Caco-2 (cell line): ENCODE measurements around the gene PPP2R3A. TPM values are rescaled to one million over a fixed set of nuclear protein-coding genes. Genes with fewer than 3 reads are reported as not detected.
"Not testable (repeated sequence)": the region's sequence is repeated elsewhere in the genome, so short reads cannot be mapped to it uniquely, and the experiment has no call there.

Source experiments
- BruUV-seq: library from RNA; stranded (reverse); fragments of 400-500 nt; replicated peaks from 2 replicates; lab custom pipeline; 2021; lab: Mats Ljungman, UMichigan
- CTCF ChIA-PET: fragments of 300-600 bp; sonication (Branson Sonifier 250); formaldehyde crosslinking; loops from one replicate; lab custom pipeline; 2022; ENCODE audit warnings: antibody characterized with exemption; lab: Charles Lee
- POLR2A ChIA-PET: fragments of 300-600 bp; sonication (Branson Sonifier 250); formaldehyde crosslinking; loops from one replicate; lab custom pipeline; 2022; ENCODE audit warnings: antibody characterized with exemption; lab: Charles Lee
- DNase-seq, 2 experiments: peaks; one replicate each; pipeline versions ENCODE4 v3.0.0 to v3.0.0-alpha.2; 2020 to 2022
- H3K27me3 ChIP-seq: replicated peaks from 2 replicates; pipeline ENCODE4 v1.6.0; 2011; ENCODE audit warnings: low read length; ENCODE audit not compliant: control insufficient read depth, insufficient read depth
- H3K36me3 ChIP-seq: 2 replicates; pipeline ENCODE4 v1.5.1; 2011; ENCODE audit warnings: low read length; ENCODE audit not compliant: control insufficient read depth, insufficient read depth
- H3K4me1 ChIP-seq: fragments of 250-450 bp; sonication (Bioruptor Pico); 2 replicates; pipeline ENCODE4 v1.5.1; 2020; ENCODE audit warnings: mild to moderate bottlenecking
- H3K4me3 ChIP-seq: 2 replicates; pipeline ENCODE4 v1.5.1; 2011; ENCODE audit warnings: low read depth, mild to moderate bottlenecking, control low read depth, low read length
- H3K9me3 ChIP-seq: fragments of 250-450 bp; sonication (Bioruptor Pico); 2 replicates; pipeline ENCODE4 v1.5.1; 2020; ENCODE audit warnings: mild to moderate bottlenecking, moderate library complexity
- H3K27ac Mint-ChIP-seq: one replicate; pipeline ENCODE4 v1.8.0; 2022; ENCODE audit warnings: mixed read lengths; ENCODE audit not compliant: unreplicated experiment
- H3K27me3 Mint-ChIP-seq: one replicate; pipeline ENCODE4 v1.8.0; 2022; ENCODE audit warnings: mixed read lengths; ENCODE audit not compliant: insufficient read depth, unreplicated experiment
- H3K36me3 Mint-ChIP-seq: one replicate; pipeline ENCODE4 v1.8.0; 2022; ENCODE audit warnings: mild to moderate bottlenecking, mixed read lengths; ENCODE audit not compliant: insufficient read depth, unreplicated experiment
- H3K4me1 Mint-ChIP-seq: one replicate; pipeline ENCODE4 v1.8.0; 2022; ENCODE audit warnings: low read depth, mixed read lengths; ENCODE audit not compliant: unreplicated experiment
- H3K4me3 Mint-ChIP-seq: one replicate; pipeline ENCODE4 v1.8.0; 2022; ENCODE audit warnings: mild to moderate bottlenecking, moderate library complexity, mixed read lengths; ENCODE audit not compliant: unreplicated experiment
- H3K9me3 Mint-ChIP-seq: one replicate; pipeline ENCODE4 v1.8.0; 2022; ENCODE audit warnings: mixed read lengths; ENCODE audit not compliant: unreplicated experiment
- CTCF ChIP-seq, 2 experiments: fragments of 200-600 bp in 1 of 2; IDR thresholded peaks; 1 replicate in 1 of 2; 2 replicates in 1 of 2; pipeline versions ENCODE4 v1.5.1 to v1.8.0; 2011 to 2022; ENCODE audit warnings: antibody characterized with exemption in 1 of 2, control low read depth in 1 of 2, inconsistent platforms in 1 of 2, low read depth in 1 of 2, low read length in 1 of 2, mild to moderate bottlenecking in 1 of 2, moderate library complexity in 1 of 2; ENCODE audit not compliant: insufficient read depth in 1 of 2, severe bottlenecking in 1 of 2, unreplicated experiment in 1 of 2
- intact Hi-C: fragments of 100-400 bp; cut with micrococcal nuclease; formaldehyde crosslinking; loops from one replicate; pipeline ENCODE4 v1.10.0; 2022; ENCODE audit not compliant: unreplicated experiment
- total RNA-seq: library from RNA; stranded (reverse); gene quantifications from 2 replicates; pipeline ENCODE4 v1.2.3, GENCODE V29; 2022

The PPP2R3A gene
- total RNA-seq, 1 experiment from 2014 or later: 9.5 TPM

GRCh38 chr3:136075218-136075808 is 109.8 kb downstream of the PPP2R3A start:
- Histone ChIP-seq H3K27me3 (no peaks in the 10 kb centered on the region), H3K4me1 (peaks cover 13% of the 10 kb centered on the region), H3K9me3 (no peaks in the 10 kb centered on the region), H3K36me3 (no peaks in the 10 kb centered on the region; the same call in 1 of the 2 replicates), H3K4me3 (no peak overlapping the region)
- Mint-ChIP-seq H3K27me3 (no peaks in the 10 kb centered on the region), H3K27ac (peak overlapping the region; percentile 15), H3K4me1 (peaks cover 9% of the 10 kb centered on the region), H3K4me3 (no peak overlapping the region), H3K36me3 (peaks cover 6% of the 10 kb centered on the region), H3K9me3 (no peaks in the 10 kb centered on the region)
- peak; percentile 78 to 86 for TF ChIP-seq CTCF (IDR thresholded peaks at IDR 0.05; ENCODE audit: insufficient read depth in 1 of 2, low read depth in 1 of 2, low read length in 1 of 2, severe bottlenecking in 1 of 2, unreplicated experiment in 1 of 2)
- no TSS peak for BruUV-seq
- DNase-seq: peak; percentile 61 to 69
- ChIA-PET CTCF (interaction anchor here (0.6 to 1.6 kb wide), 5 partner anchors 121 to 939 kb away, joined by 3 to 8 read pairs (median 5); partner anchors contain the start of genes MSL2 and STAG1), POLR2A (interaction anchor here (0.6 kb wide), 1 partner anchor 37 kb away, joined by 3 read pairs; no protein-coding TSS in a partner anchor)
- intact Hi-C loops: loop anchor here (1.0 to 10.0 kb wide), 8 partner anchors 176 to 939 kb away; partner anchors contain the start of gene STAG1

DNA sequence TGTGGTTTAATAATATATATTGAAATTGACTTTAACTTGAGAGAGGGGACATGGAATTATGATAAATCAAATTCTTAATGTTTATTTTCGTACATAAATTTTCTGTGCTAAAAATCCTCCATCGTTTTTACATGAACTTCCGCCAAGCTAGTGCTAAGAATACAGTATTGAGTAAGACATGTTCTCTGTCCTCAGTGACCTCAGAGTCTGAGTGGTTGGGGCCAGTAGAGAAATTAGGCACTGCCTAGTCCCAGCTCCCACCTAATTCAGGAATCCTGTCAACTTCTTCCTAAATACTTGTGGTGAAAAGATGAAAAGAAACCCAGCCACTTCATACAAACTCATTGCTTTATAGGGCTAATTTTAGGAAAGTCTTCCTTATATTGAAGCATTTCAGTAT is 110.3 kb downstream of the PPP2R3A start:
- Histone ChIP-seq H3K36me3 (no peaks in the 10 kb centered on the region; the same call in 1 of the 2 replicates), H3K9me3 (no peaks in the 10 kb centered on the region), H3K4me3 (no peak overlapping the region), H3K27me3 (no peaks in the 10 kb centered on the region), H3K4me1 (peaks cover 9% of the 10 kb centered on the region)
- Mint-ChIP-seq H3K36me3 (peaks cover 6% of the 10 kb centered on the region), H3K27me3 (no peaks in the 10 kb centered on the region), H3K4me1 (peaks cover 9% of the 10 kb centered on the region), H3K4me3 (no peak overlapping the region), H3K9me3 (no peaks in the 10 kb centered on the region), H3K27ac (no peak overlapping the region)
- intact Hi-C loops: loop anchor here (1.0 to 10.0 kb wide), 8 partner anchors 175 to 938 kb away; partner anchors contain the start of gene STAG1
- no TSS peak for BruUV-seq
- CTCF ChIA-PET: interaction anchor here (0.6 to 1.6 kb wide), 3 partner anchors 121 to 677 kb away, joined by 3 to 8 read pairs (median 7); partner anchors contain the start of genes MSL2 and STAG1
- DNase-seq: no peak
- POLR2A ChIA-PET: no interaction called here
- TF ChIP-seq CTCF (IDR thresholded peaks at IDR 0.05; ENCODE audit: insufficient read depth in 1 of 2, low read depth in 1 of 2, low read length in 1 of 2, severe bottlenecking in 1 of 2, unreplicated experiment in 1 of 2): no peak

DNA sequence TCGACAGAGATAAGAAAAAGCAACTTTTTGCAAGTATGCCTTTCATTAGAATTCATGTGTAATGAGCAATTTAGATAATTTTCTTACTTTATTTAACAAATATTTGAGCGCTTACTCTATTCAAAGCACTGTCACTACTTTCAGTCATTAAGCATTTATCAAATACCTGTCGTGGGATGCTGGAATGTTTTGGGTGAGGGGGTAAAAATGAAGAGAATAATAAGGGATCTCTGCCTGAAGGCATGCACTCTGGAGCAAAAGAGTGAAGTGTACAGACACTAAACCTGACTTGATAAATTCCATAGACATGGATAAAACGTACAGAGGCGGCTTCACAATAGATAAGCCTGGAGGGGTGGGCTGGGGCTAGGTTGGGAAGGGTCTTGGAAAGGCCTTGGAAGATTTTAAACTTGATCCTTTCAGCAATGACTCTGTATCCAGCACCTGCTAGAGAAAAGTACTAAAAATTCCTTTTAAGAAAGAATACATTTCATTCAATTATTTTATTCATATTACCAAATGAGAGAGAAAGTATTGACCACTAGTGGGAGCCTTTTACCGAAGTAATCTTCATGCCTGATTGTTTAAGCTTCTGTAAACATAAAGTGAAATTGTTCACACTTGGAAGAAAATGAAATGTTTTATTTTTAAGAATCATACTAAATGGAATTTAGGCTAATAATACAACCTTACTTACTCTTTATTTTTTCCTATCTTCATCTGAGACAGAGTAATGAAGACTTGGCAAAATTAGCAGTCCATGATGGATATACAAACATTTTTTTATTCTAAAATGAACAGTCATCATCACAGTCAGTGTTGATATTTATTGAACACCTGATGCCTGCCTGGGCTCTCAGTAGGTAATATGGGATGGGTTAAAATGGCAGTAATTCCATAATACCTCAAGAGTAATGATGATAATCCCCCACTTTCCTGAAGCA is 113.2 kb downstream of the PPP2R3A start:
- POLR2A ChIA-PET: no interaction called here
- CTCF ChIA-PET: interaction anchor here (0.6 to 1.0 kb wide), 6 partner anchors 119 to 932 kb away, joined by 3 read pairs; no protein-coding TSS in a partner anchor
- no peak for DNase-seq
- Mint-ChIP-seq H3K4me1 (no peaks in the 10 kb centered on the region), H3K27ac (no peak overlapping the region), H3K36me3 (peaks cover 21% of the 10 kb centered on the region), H3K27me3 (no peaks in the 10 kb centered on the region), H3K4me3 (no peak overlapping the region), H3K9me3 (no peaks in the 10 kb centered on the region)
- peak; percentile 13 to 41 for TF ChIP-seq CTCF (IDR thresholded peaks at IDR 0.05; ENCODE audit: insufficient read depth in 1 of 2, low read depth in 1 of 2, low read length in 1 of 2, severe bottlenecking in 1 of 2, unreplicated experiment in 1 of 2)
- Histone ChIP-seq H3K27me3 (no peaks in the 10 kb centered on the region), H3K4me1 (no peaks in the 10 kb centered on the region), H3K4me3 (no peak overlapping the region), H3K9me3 (no peaks in the 10 kb centered on the region; the same call in 1 of the 2 replicates), H3K36me3 (no peaks in the 10 kb centered on the region; the same call in 1 of the 2 replicates)
- BruUV-seq: no TSS peak
- intact Hi-C loops: loop anchor here (2.0 to 10.0 kb wide), 6 partner anchors 118 to 536 kb away; partner anchors contain the start of gene MSL2

DNA sequence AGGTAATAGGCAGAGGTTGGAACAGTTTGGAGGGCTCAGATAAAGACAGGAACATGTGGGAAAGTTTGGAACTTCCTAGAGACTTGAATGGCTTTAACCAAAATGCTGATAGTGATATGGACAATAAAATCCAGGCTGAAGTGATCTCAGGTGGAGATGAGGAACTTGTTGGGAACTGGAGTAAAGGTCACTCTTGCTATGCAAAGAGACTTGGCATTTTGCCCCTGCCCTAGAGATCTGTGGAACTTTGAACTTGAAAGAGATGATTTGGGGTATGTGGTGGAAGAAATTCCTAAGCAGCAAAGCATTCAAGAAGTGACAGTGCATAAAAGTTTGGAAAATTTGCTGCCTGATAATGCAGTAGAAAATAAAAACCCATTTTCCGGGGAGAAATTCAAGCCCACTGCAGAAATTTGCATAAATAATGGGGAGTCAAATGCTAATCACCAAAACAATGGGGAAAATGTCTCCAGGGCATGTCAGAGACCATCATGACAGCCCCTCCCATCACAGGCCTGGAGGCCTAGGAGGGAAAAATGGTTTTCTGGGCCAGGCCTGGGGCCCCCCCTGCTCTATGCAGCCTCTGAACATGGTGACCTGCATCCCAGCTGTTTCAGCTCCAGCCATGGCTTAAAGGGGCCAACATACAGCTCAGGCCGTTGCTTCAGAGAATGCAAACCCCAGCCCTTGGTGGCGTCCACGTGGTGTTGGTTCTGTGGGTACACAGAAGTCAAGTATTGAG is 118.3 kb downstream of the PPP2R3A start:
- H3K4me3 Mint-ChIP-seq, H3K4me1 Mint-ChIP-seq, H3K4me1 ChIP-seq, H3K9me3 ChIP-seq, H3K9me3 Mint-ChIP-seq, H3K27ac Mint-ChIP-seq, POLR2A ChIA-PET, intact Hi-C loops, H3K4me3 ChIP-seq, CTCF ChIA-PET, H3K36me3 ChIP-seq, H3K27me3 Mint-ChIP-seq, H3K27me3 ChIP-seq, DNase-seq, BruUV-seq: not testable (repeated sequence)
- peaks cover 42% of the 10 kb centered on the region for H3K36me3 Mint-ChIP-seq
